Measurements from ENCODE around the gene HDDC3. TPM values are rescaled to one million over a fixed set of nuclear protein-coding genes. Genes with fewer than 3 reads are reported as not detected.
"Not testable (repeated sequence)": the region's sequence is repeated elsewhere in the genome, so short reads cannot be mapped to it uniquely, and the experiment has no call there.

Gene HDDC3
- total RNA-seq, 1 experiment from 2014 or later = 26.7 TPM

- Mint-ChIP-seq H3K9me3 (ENCODE audit: low read depth, unreplicated experiment) (no peaks in the 10 kb centered on the region), H3K4me3 (ENCODE audit: low read depth, unreplicated experiment) (no peak overlapping the region), H3K4me1 (ENCODE audit: low read depth, unreplicated experiment) (no peaks in the 10 kb centered on the region), H3K36me3 (ENCODE audit: insufficient read depth, unreplicated experiment) (peaks cover 21% of the 10 kb centered on the region), H3K27me3 (ENCODE audit: unreplicated experiment) (no peaks in the 10 kb centered on the region), H3K27ac (ENCODE audit: unreplicated experiment) (no peak overlapping the region)
- CTCF ChIA-PET = no interaction called here
- no TSS peak for BruUV-seq (replicated peaks)
- intact Hi-C loops (cut with micrococcal nuclease; ENCODE audit: unreplicated experiment) = no loop called here
- DNase-seq = no peak
- no peak for TF ChIP-seq CTCF (IDR thresholded peaks at IDR 0.05; ENCODE audit: unreplicated experiment)
Observed at GRCh38 chr15:90910441-90911301, 21.7 kb downstream of the HDDC3 start.

- H3K36me3 Mint-ChIP-seq (ENCODE audit: insufficient read depth, unreplicated experiment) = peaks cover 21% of the 10 kb centered on the region
- no TSS peak for BruUV-seq (replicated peaks)
- no peaks in the 10 kb centered on the region for H3K4me1 Mint-ChIP-seq (ENCODE audit: low read depth, unreplicated experiment)
- intact Hi-C loops (cut with micrococcal nuclease; ENCODE audit: unreplicated experiment) = no loop called here
- no peak overlapping the region for H3K4me3 Mint-ChIP-seq (ENCODE audit: low read depth, unreplicated experiment)
- H3K27me3 Mint-ChIP-seq (ENCODE audit: unreplicated experiment) = no peaks in the 10 kb centered on the region
- no peak for DNase-seq
- no peak for TF ChIP-seq CTCF (IDR thresholded peaks at IDR 0.05; ENCODE audit: unreplicated experiment)
- H3K9me3 Mint-ChIP-seq (ENCODE audit: low read depth, unreplicated experiment) = no peaks in the 10 kb centered on the region
- H3K27ac Mint-ChIP-seq (ENCODE audit: unreplicated experiment) = no peak overlapping the region
- CTCF ChIA-PET = no interaction called here
Observed at GRCh38 chr15:90909976-90910375, 22.4 kb downstream of the HDDC3 start.

GRCh38 chr15:90909449-90909848, 22.9 kb downstream of the HDDC3 start:
- H3K4me3 Mint-ChIP-seq (ENCODE audit: low read depth, unreplicated experiment); H3K4me1 Mint-ChIP-seq (ENCODE audit: low read depth, unreplicated experiment); BruUV-seq (replicated peaks); H3K27ac Mint-ChIP-seq (ENCODE audit: unreplicated experiment); H3K27me3 Mint-ChIP-seq (ENCODE audit: unreplicated experiment); H3K9me3 Mint-ChIP-seq (ENCODE audit: low read depth, unreplicated experiment); CTCF ChIA-PET; intact Hi-C loops (cut with micrococcal nuclease; ENCODE audit: unreplicated experiment); DNase-seq: not testable (repeated sequence)
- H3K36me3 Mint-ChIP-seq (ENCODE audit: insufficient read depth, unreplicated experiment) = peaks cover 21% of the 10 kb centered on the region

- H3K36me3 Mint-ChIP-seq (ENCODE audit: insufficient read depth, unreplicated experiment) = peaks cover 26% of the 10 kb centered on the region
- no peaks in the 10 kb centered on the region for H3K4me1 Mint-ChIP-seq (ENCODE audit: low read depth, unreplicated experiment)
- H3K4me3 Mint-ChIP-seq (ENCODE audit: low read depth, unreplicated experiment) = no peak overlapping the region
- intact Hi-C loops (cut with micrococcal nuclease; ENCODE audit: unreplicated experiment) = no loop called here
- no peak for TF ChIP-seq CTCF (IDR thresholded peaks at IDR 0.05; ENCODE audit: unreplicated experiment)
- DNase-seq = no peak
- H3K9me3 Mint-ChIP-seq (ENCODE audit: low read depth, unreplicated experiment) = no peaks in the 10 kb centered on the region
- no peaks in the 10 kb centered on the region for H3K27me3 Mint-ChIP-seq (ENCODE audit: unreplicated experiment)
- CTCF ChIA-PET = no interaction called here
- no TSS peak for BruUV-seq (replicated peaks)
- H3K27ac Mint-ChIP-seq (ENCODE audit: unreplicated experiment) = no peak overlapping the region
Observed at GRCh38 chr15:90907838-90908507, 24.4 kb downstream of the HDDC3 start.

All from Calu3 (cell line).